ENCODE results near the gene UROC1. TPM values are rescaled to one million over a fixed set of nuclear protein-coding genes. Genes with fewer than 3 reads are reported as not detected.

UROC1 gene
- total RNA-seq, 1 experiment from 2014 or later, result not detected

- H3K9me3 Mint-ChIP-seq, result no peaks in the 10 kb centered on the region
- Histone ChIP-seq H3K79me1 (ENCODE audit: insufficient read depth, low read depth, low read length, poor library complexity, severe bottlenecking) (no peaks in the 10 kb centered on the region), H3K14ac (ENCODE audit: insufficient read depth, low read length) (no peak overlapping the region), H3K9me3 (ENCODE audit: control insufficient read depth, low read depth, low read length) (no peaks in the 10 kb centered on the region), H3K9ac (ENCODE audit: extremely low read depth, insufficient read length, low read length) (no peak overlapping the region), H2AFZ (ENCODE audit: low read length) (no peak overlapping the region), H3K4me1 (ENCODE audit: insufficient read depth, low read length) (no peaks in the 10 kb centered on the region; the same call in 1 of the 2 replicates), H3K23ac (ENCODE audit: insufficient read length, low read depth, low read length) (no peak overlapping the region), H3K27ac (ENCODE audit: insufficient read length, low read depth, low read length) (no peak overlapping the region), H3K79me2 (ENCODE audit: insufficient read depth, low read length) (no peaks in the 10 kb centered on the region), H3T11ph (ENCODE audit: low read length) (no peak overlapping the region), H3K23me2 (ENCODE audit: insufficient read length, low read depth, low read length, poor library complexity, severe bottlenecking) (no peaks in the 10 kb centered on the region), H3K4me2 (ENCODE audit: insufficient read depth, insufficient read length, low read length) (no peak overlapping the region), H3K18ac (ENCODE audit: insufficient read length, low read depth, low read length) (no peak overlapping the region), H2BK20ac (ENCODE audit: low read depth, low read length, poor library complexity, severe bottlenecking) (no peak overlapping the region), H2BK12ac (ENCODE audit: insufficient read length, low read depth, low read length) (no peak overlapping the region), H4K20me1 (ENCODE audit: control insufficient read depth, insufficient read depth, insufficient read length) (no peaks in the 10 kb centered on the region), H2BK15ac (ENCODE audit: low read depth, low read length) (no peak overlapping the region), H2BK120ac (ENCODE audit: low read depth, low read length, poor library complexity, severe bottlenecking) (no peak overlapping the region), H3K56ac (ENCODE audit: insufficient read length, low read depth, low read length) (no peak overlapping the region), H4K91ac (ENCODE audit: insufficient read length, low read depth, low read length) (no peak overlapping the region), H2AK5ac (ENCODE audit: insufficient read length, low read length) (no peak overlapping the region), H4K8ac (replicated peaks; ENCODE audit: insufficient read length, low read depth, low read length) (no peak overlapping the region), H3K4ac (ENCODE audit: low read depth, low read length) (no peak overlapping the region), H4K5ac (ENCODE audit: insufficient read length, low read depth, low read length) (no peak overlapping the region), H2BK5ac (ENCODE audit: insufficient read length, low read length) (no peak overlapping the region), H3K27me3 (ENCODE audit: insufficient read depth, low read length) (no peaks in the 10 kb centered on the region)
- no peak overlapping the region for H3K4me3 Mint-ChIP-seq
- no peaks in the 10 kb centered on the region; a peak in 1 of 7 replicates for H3K36me3 Mint-ChIP-seq (ENCODE audit: insufficient read depth in 1 of 3, low read depth in 3 of 3)
- H3K27me3 Mint-ChIP-seq (ENCODE audit: low read depth), result peaks cover 2% of the 10 kb centered on the region; the same call in 1 of the 2 replicates
- no peak for DNase-seq
- H3K4me1 Mint-ChIP-seq, result peaks cover 6 to 14% of the 10 kb centered on the region in 2 experiments
- no peak for TF ChIP-seq CTCF (conservative IDR thresholded peaks at IDR 0.05)
- no CpG with 5 or more reads among the region's 21 CpGs for WGBS (ENCODE audit: extremely low coverage, insufficient read length, low lambda C conversion rate)
- H3K27ac Mint-ChIP-seq, result no peak overlapping the region
Measured at GRCh38 chr3:126491221-126492013, 26.2 kb downstream of the UROC1 start.
